GM12878 (cell line): ENCODE measurements around the gene TXNL4A.

ENCODE experiments used
- BACH1 ChIP-seq: fragments of 450-650 bp; IDR thresholded peaks from 2 replicates; pipeline ENCODE4 v1.6.1; 2017; ENCODE audit warnings: mild to moderate bottlenecking, borderline replicate concordance
- BCLAF1 ChIP-seq: fragments of 450-650 bp; IDR thresholded peaks from 2 replicates; pipeline ENCODE4 v1.6.1; 2017; ENCODE audit warnings: antibody characterized with exemption, mild to moderate bottlenecking, moderate library complexity
- CTCF ChIP-seq, 3 experiments: IDR thresholded peaks in 2 of 3; conservative IDR thresholded peaks in 1 of 3; 2 replicates each; pipeline ENCODE4 v1.5.1; 2011; ENCODE audit warnings: low read depth in 3 of 3, low read length in 3 of 3, mild to moderate bottlenecking in 3 of 3, control low read depth in 2 of 3, moderate library complexity in 2 of 3, inconsistent platforms in 1 of 3, mixed read lengths in 1 of 3; ENCODE audit not compliant: control insufficient read depth in 2 of 3, insufficient read depth in 1 of 3; ENCODE audit errors: extremely low read depth in 1 of 3
- EP300 ChIP-seq, 2 experiments: fragments of 150-350 bp in 1 of 2; IDR thresholded peaks; 2 replicates each; pipeline ENCODE4 v1.6.1; 2011 to 2012; ENCODE audit warnings: low read depth in 2 of 2, low read length in 2 of 2, borderline replicate concordance in 1 of 2, improper control_type of control experiment in 1 of 2, inconsistent platforms in 1 of 2; ENCODE audit not compliant: control insufficient read depth in 1 of 2
- HCFC1 ChIP-seq: fragments of 150-350 bp; IDR thresholded peaks from 2 replicates; pipeline ENCODE4 v1.6.1; 2014; ENCODE audit warnings: low read length
- MAX ChIP-seq: IDR thresholded peaks from 2 replicates; pipeline ENCODE4 v1.6.1; 2012; ENCODE audit warnings: low read depth, low read length, improper control_type of control experiment
- NR2C2 ChIP-seq: IDR thresholded peaks from 2 replicates; pipeline ENCODE4 v1.6.1; 2011; ENCODE audit warnings: borderline replicate concordance, low read depth; ENCODE audit not compliant: control insufficient read depth, insufficient read length
- RCOR1 ChIP-seq: conservative IDR thresholded peaks from 2 replicates; pipeline ENCODE4 v1.6.1; 2012; ENCODE audit warnings: low read depth, low read length, improper control_type of control experiment
- SIX5 ChIP-seq: IDR thresholded peaks from 2 replicates; pipeline ENCODE4 v1.6.1; 2011; ENCODE audit warnings: mild to moderate bottlenecking, low read depth, low read length, moderate library complexity; ENCODE audit not compliant: severe bottlenecking
- TF ChIP-seq, protein P1 (sequence below): IDR thresholded peaks from 2 replicates; pipeline ENCODE4 v1.6.1; 2011; ENCODE audit warnings: low read depth, mild to moderate bottlenecking, low read length, moderate library complexity, borderline replicate concordance; ENCODE audit errors: extremely low read depth
- TF ChIP-seq, protein P2 (sequence below): fragments of 450-650 bp; IDR thresholded peaks from 2 replicates; pipeline ENCODE4 v1.6.1; 2016; ENCODE audit warnings: mild to moderate bottlenecking

DNA sequence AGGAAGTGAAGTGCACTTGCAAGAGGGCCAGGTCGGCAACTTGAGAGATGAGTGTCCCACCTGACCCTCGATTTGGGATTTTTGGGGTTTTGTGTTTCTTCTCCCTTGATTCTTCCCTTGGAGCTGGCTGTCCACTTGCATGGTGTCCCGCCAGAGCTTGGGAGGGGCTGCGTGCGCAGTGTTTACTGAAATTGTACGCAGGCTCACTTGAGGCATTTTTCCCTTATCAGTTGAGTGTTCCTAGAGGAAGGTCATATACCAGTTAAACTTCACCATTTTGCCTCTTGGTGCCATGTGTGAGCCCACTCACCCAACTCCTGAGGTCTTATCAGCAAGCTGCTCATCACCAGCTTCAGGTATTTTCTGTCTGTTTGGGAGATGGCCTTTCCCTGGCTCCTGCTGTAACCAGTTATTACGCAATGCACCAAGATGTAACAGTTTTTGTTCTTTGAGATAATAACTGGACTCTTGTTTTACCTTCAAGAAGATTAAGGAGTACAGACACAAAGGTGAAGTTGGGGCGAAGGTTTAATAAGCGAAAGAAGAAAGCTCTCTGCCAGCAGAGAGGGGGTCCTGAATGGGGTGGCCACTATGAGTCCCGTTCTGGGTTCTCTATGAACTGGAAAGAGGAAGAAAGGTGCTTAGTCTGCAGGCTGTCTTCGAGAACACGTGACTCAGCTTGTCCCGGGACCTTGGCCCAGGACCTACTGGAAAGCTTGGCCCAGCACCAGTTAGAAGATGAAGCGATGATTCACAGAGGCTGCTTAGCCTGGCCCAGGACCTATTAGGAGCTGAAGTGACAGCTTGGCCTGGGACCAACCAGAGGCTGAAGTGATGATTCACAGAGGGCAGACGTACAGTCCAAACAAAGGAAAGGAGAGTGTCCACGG, 21.5 kb upstream of the TXNL4A start:
- TF ChIP-seq HCFC1 (no peak), BACH1 (no peak), EP300 (IDR thresholded peaks at IDR 0.05; ENCODE audit: borderline replicate concordance in 1 of 2, control insufficient read depth in 1 of 2, low read depth in 2 of 2, low read length in 2 of 2) (no peak), CTCF (IDR thresholded peaks at IDR 0.05 in 2 of 3, conservative IDR thresholded peaks at IDR 0.05 in 1 of 3; ENCODE audit: control insufficient read depth in 2 of 3, extremely low read depth in 1 of 3, insufficient read depth in 1 of 3, low read depth in 3 of 3, low read length in 3 of 3) (no peak), RCOR1 (no peak), BCLAF1 (no peak), MAX (no peak), SIX5 (no peak), NR2C2 (no peak)
- TF ChIP-seq, protein P1, sequence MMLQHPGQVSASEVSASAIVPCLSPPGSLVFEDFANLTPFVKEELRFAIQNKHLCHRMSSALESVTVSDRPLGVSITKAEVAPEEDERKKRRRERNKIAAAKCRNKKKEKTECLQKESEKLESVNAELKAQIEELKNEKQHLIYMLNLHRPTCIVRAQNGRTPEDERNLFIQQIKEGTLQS, result no peak
- TF ChIP-seq, protein P2, sequence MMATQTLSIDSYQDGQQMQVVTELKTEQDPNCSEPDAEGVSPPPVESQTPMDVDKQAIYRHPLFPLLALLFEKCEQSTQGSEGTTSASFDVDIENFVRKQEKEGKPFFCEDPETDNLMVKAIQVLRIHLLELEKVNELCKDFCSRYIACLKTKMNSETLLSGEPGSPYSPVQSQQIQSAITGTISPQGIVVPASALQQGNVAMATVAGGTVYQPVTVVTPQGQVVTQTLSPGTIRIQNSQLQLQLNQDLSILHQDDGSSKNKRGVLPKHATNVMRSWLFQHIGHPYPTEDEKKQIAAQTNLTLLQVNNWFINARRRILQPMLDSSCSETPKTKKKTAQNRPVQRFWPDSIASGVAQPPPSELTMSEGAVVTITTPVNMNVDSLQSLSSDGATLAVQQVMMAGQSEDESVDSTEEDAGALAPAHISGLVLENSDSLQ, result no peak
